Activated CD4-positive, alpha-beta T cell treated with anti-CD3 and anti-CD28 coated beads for 36 hours (primary cell): Measurements from ENCODE around the gene TCIRG1. TPM values are rescaled to one million over a fixed set of nuclear protein-coding genes. Genes with fewer than 3 reads are reported as not detected.

Experiments used
- ATAC-seq: fragments of 200-7000 bp; cut with Tn5 transposase; one replicate; pipeline ENCODE4 v1.10.0; 2021; ENCODE audit warnings: mild to moderate bottlenecking, moderate library complexity
- CTCF ChIA-PET: fragments of 350-600 bp; sonication (Branson Sonifier 250); formaldehyde crosslinking; loops from one replicate; lab custom pipeline; 2021; ENCODE audit warnings: antibody characterized with exemption; lab: Charles Lee
- POLR2A ChIA-PET: fragments of 350-600 bp; sonication (Branson Sonifier 250); formaldehyde crosslinking; loops from one replicate; lab custom pipeline; 2021; ENCODE audit warnings: antibody characterized with exemption, inconsistent platforms; lab: Charles Lee
- DNase-seq: peaks from one replicate; pipeline ENCODE4 v3.0.0-alpha.2; 2020
- H3K27ac Mint-ChIP-seq: one replicate; pipeline ENCODE4 v1.8.0; 2021; ENCODE audit warnings: mixed read lengths
- H3K27me3 Mint-ChIP-seq: one replicate; pipeline ENCODE4 v1.8.0; 2021; ENCODE audit warnings: mixed read lengths
- H3K36me3 Mint-ChIP-seq: one replicate; pipeline ENCODE4 v1.8.0; 2021; ENCODE audit warnings: low read depth, mixed read lengths
- H3K4me1 Mint-ChIP-seq: one replicate; pipeline ENCODE4 v1.8.0; 2021; ENCODE audit warnings: mixed read lengths
- H3K4me3 Mint-ChIP-seq: one replicate; pipeline ENCODE4 v1.8.0; 2021; ENCODE audit warnings: mild to moderate bottlenecking, moderate library complexity, mixed read lengths
- H3K9me3 Mint-ChIP-seq: one replicate; pipeline ENCODE4 v1.8.0; 2021; ENCODE audit warnings: low read depth, mixed read lengths
- intact Hi-C, 2 experiments: fragments of 100-400 bp; cut with DNase I in 1 of 2; cut with micrococcal nuclease in 1 of 2; formaldehyde crosslinking; loops; one replicate each; pipeline versions ENCODE4 v1.14.2 to v1.15.1; 2022 to 2024; cut with DNase I, micrococcal nuclease
- total RNA-seq, 2 experiments: library from RNA; stranded (reverse); gene quantifications; one replicate each; pipeline ENCODE4 v1.2.3, GENCODE V29; 2021

TCIRG1 gene
- total RNA-seq, 2 experiments from 2014 or later = 117 to 151 TPM

DNA sequence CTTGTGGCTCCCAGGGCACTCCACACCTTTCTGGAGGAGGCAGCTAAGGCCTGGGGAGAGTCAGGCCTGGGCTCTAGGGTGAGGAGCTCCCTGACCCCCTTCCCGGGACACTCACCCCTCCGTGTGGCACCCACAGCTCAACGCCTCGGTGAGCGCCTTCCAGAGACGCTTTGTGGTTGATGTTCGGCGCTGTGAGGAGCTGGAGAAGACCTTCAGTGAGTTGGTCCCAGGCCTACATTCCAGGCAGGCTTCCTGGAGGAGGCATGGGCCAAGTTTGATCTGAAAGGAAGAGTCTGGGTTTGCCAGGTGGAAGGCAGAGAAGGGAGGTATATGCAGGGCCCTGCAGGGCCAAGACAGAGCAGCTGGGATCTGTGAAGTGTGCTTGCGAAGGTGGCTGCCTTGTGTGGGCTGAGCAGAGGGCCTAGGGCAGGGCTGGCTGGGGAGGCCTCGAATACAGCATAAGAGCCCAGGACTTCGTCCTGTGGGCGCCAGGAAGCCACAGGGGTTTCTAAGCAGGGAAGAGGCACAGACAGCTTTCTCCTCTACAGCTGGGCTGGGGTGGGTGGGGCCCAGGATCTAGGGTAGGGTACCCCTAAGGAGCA, 2.9 kb downstream of the TCIRG1 start:
- ATAC-seq = no peak
- peak; percentile 9 for DNase-seq
- intact Hi-C loops = loop anchor here in 1 of 2 experiments (2.0 kb wide), 1 partner anchor 79 kb away; the partner anchor contains the start of gene CHKA
- peaks cover 17% of the 10 kb centered on the region for H3K4me1 Mint-ChIP-seq
- POLR2A ChIA-PET = interaction anchor here (0.8 kb wide), 1 partner anchor 75 kb away, joined by 3 read pairs; no protein-coding TSS in a partner anchor
- CTCF ChIA-PET = no interaction called here
- no peak overlapping the region for H3K27ac Mint-ChIP-seq
- H3K36me3 Mint-ChIP-seq = peaks cover 10% of the 10 kb centered on the region
- H3K4me3 Mint-ChIP-seq = no peak overlapping the region
- H3K27me3 Mint-ChIP-seq = no peaks in the 10 kb centered on the region
- no peaks in the 10 kb centered on the region for H3K9me3 Mint-ChIP-seq

DNA sequence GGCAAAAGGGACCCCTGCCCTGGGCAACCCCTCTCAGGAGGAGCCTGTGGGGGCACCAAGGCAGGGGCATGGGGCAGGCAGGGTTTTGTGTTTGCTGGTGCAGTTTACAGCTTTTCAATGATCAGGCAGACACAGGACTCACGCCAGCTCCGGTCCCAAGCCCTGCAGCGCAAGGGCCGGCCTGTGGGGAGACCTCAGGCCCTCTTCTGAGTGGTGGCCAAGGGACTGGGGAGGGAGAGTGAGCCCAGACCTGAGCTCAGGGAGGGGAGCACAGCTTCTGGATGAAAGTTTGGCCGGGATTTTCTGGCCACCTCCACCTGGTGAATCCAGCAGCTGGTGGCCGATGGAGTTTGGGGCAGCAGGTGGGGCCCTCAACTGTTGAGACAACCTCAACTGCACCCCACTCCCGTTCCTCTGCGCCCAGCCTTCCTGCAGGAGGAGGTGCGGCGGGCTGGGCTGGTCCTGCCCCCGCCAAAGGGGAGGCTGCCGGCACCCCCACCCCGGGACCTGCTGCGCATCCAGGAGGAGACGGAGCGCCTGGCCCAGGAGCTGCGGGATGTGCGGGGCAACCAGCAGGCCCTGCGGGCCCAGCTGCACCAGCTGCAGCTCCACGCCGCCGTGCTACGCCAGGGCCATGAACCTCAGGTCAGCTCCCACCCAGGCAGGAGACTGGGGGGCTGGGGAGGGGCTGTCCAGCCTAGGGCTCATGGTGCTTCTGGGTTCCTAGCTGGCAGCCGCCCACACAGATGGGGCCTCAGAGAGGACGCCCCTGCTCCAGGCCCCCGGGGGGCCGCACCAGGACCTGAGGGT, 3.6 kb downstream of the TCIRG1 start:
- ChIA-PET CTCF (interaction anchor here (1.0 kb wide), 1 partner anchor 177 kb away, joined by 4 read pairs; no protein-coding TSS in a partner anchor), POLR2A (interaction anchor here (0.7 kb wide), 1 partner anchor 481 kb away, joined by 4 read pairs; no protein-coding TSS in a partner anchor)
- Mint-ChIP-seq H3K4me1 (peaks cover 9% of the 10 kb centered on the region), H3K27me3 (no peaks in the 10 kb centered on the region), H3K9me3 (no peaks in the 10 kb centered on the region), H3K27ac (no peak overlapping the region), H3K36me3 (peaks cover 12% of the 10 kb centered on the region), H3K4me3 (no peak overlapping the region)
- DNase-seq (peak; percentile 4), ATAC-seq (no peak)
- intact Hi-C loops = no loop called here

DNA sequence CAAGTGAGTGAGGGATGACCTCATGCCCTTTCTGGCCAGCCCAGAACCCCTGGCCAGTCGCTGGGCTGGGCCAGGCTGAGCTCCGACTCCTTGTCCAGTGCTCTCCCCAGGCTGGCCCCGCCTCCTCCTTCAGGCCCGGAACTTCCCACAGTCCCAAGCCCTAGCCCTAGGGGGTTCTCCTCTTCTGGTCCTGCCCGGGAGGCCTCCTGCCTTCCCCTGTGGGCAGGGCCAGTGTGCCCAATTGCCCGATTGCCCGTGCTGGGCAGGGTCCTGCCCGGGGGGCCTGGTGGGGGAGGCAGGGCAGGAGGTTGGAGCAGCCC, 4.2 kb downstream of the TCIRG1 start:
- no peaks in the 10 kb centered on the region for H3K9me3 Mint-ChIP-seq
- no peak overlapping the region for H3K27ac Mint-ChIP-seq
- H3K4me1 Mint-ChIP-seq = peaks cover 6% of the 10 kb centered on the region
- ChIA-PET POLR2A (interaction anchor here (0.7 kb wide), 1 partner anchor 480 kb away, joined by 4 read pairs; no protein-coding TSS in a partner anchor), CTCF (interaction anchor here (1.0 kb wide), 1 partner anchor 176 kb away, joined by 4 read pairs; no protein-coding TSS in a partner anchor)
- intact Hi-C loops = no loop called here
- no peaks in the 10 kb centered on the region for H3K27me3 Mint-ChIP-seq
- H3K4me3 Mint-ChIP-seq = no peak overlapping the region
- peaks cover 13% of the 10 kb centered on the region for H3K36me3 Mint-ChIP-seq
- ATAC-seq (no peak), DNase-seq (peak; percentile 4)

DNA sequence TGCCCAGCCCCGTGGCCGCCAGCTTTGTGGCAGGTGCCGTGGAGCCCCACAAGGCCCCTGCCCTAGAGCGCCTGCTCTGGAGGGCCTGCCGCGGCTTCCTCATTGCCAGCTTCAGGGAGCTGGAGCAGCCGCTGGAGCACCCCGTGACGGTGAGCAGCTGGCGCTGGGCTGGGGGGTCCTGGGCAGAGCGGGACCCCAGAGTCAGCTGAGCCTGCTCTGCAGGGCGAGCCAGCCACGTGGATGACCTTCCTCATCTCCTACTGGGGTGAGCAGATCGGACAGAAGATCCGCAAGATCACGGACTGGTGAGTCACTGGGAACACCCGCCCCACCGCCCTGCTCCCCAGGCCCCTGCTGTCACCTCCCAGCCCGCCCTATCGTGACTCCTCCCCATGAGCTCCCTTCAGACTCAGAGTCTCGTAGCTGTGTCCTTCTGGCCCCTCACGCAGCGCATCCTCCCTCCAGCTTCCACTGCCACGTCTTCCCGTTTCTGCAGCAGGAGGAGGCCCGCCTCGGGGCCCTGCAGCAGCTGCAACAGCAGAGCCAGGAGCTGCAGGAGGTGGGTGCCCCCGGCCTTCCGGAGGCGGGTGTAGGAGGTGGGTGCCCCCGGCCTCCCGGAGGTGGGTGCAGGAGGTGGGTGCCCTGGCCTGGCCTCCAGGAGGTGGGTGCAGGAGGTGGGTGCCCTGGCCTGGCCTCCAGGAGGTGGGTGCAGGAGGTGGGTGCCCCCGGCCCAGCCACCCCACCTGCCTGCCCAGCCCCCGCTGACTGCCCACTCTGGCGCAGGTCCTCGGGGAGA, 4.7 kb downstream of the TCIRG1 start:
- Mint-ChIP-seq H3K36me3 (peaks cover 13% of the 10 kb centered on the region), H3K4me3 (no peak overlapping the region), H3K9me3 (no peaks in the 10 kb centered on the region), H3K27ac (no peak overlapping the region), H3K4me1 (peaks cover 6% of the 10 kb centered on the region), H3K27me3 (no peaks in the 10 kb centered on the region)
- ATAC-seq (no peak), DNase-seq (peak; percentile 6)
- intact Hi-C loops = no loop called here
- ChIA-PET POLR2A (no interaction called here), CTCF (interaction anchor here (1.0 kb wide), 1 partner anchor 176 kb away, joined by 4 read pairs; no protein-coding TSS in a partner anchor)

DNA sequence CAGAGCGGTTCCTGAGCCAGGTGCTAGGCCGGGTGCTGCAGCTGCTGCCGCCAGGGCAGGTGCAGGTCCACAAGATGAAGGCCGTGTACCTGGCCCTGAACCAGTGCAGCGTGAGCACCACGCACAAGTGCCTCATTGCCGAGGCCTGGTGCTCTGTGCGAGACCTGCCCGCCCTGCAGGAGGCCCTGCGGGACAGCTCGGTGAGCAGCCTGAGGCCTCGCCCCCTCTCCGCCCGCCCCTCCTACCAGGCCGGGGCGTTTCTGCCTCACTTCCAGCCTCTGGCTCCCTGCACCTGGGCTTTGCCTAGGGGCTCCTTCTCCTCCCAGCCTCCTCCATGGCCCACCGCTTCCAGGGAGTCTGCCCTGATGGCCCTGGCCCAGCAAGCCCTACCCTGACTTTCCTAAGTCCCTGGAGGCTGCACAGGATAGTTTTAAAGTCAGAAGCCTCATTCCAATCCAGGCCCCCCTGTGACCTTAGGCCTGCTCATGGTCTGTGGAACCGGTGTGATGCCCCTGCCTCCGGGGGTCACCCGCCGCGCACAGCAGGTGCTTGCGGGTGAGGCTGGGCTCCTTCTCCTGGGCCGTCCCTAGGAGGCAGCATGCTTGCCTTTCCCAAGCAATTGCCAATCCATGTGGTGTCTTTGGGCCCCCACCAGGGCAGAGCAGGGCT, 5.5 kb downstream of the TCIRG1 start:
- peaks cover 13% of the 10 kb centered on the region for H3K36me3 Mint-ChIP-seq
- H3K27ac Mint-ChIP-seq = no peak overlapping the region
- no peak overlapping the region for H3K4me3 Mint-ChIP-seq
- H3K4me1 Mint-ChIP-seq = peaks cover 6% of the 10 kb centered on the region
- ChIA-PET POLR2A (no interaction called here), CTCF (no interaction called here)
- H3K9me3 Mint-ChIP-seq = no peaks in the 10 kb centered on the region
- H3K27me3 Mint-ChIP-seq = no peaks in the 10 kb centered on the region
- DNase-seq = peak; percentile 3
- no peak for ATAC-seq
- intact Hi-C loops = no loop called here

DNA sequence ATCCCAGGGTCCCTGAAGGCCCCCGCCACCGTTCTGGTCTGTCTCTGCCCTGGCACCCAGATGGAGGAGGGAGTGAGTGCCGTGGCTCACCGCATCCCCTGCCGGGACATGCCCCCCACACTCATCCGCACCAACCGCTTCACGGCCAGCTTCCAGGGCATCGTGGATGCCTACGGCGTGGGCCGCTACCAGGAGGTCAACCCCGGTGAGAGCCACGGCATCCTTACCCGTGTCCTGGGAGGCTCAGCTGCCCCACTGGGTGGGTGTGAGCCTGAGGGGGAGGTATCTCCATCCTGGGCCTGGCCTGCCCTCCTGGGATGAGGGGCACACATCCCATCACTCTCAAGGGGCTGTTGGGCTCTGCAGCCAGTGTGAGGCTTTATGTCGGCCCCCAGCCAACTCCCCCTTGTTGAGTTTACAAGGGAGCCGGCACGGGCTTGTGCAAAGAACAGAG, 6.1 kb downstream of the TCIRG1 start:
- peaks cover 12% of the 10 kb centered on the region for H3K36me3 Mint-ChIP-seq
- DNase-seq = no peak
- H3K4me1 Mint-ChIP-seq = peaks cover 6% of the 10 kb centered on the region
- no peak for ATAC-seq
- intact Hi-C loops = no loop called here
- H3K4me3 Mint-ChIP-seq = no peak overlapping the region
- no peaks in the 10 kb centered on the region for H3K9me3 Mint-ChIP-seq
- CTCF ChIA-PET = no interaction called here
- H3K27me3 Mint-ChIP-seq = no peaks in the 10 kb centered on the region
- H3K27ac Mint-ChIP-seq = no peak overlapping the region
- POLR2A ChIA-PET = no interaction called here

DNA sequence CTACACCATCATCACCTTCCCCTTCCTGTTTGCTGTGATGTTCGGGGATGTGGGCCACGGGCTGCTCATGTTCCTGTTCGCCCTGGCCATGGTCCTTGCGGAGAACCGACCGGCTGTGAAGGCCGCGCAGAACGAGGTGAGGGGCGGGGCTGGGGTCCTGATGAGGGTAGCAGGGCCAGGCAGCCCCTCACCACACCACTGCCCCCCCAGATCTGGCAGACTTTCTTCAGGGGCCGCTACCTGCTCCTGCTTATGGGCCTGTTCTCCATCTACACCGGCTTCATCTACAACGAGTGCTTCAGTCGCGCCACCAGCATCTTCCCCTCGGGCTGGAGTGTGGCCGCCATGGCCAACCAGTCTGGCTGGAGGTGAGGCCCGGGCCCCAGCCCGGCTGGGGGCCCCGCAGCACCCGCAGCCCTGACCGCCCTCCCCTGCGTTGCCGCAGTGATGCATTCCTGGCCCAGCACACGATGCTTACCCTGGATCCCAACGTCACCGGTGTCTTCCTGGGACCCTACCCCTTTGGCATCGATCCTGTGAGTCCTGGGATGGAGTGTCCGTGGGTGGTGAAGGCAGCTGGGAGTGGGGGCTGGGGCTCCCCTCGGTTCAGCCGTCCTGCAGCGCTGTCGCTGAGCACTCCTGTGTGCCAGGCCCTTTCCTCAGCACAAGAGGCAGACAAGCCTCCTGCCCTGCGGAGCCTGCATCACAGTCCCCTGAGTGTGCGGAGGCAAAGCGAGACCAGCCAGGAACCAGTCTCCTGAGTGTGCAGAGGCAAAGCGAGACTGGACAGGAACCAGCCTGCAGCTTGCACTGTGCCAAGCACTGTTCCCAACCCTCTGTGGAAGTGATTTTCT, 8.8 kb downstream of the TCIRG1 start:
- ATAC-seq (no peak), DNase-seq (peak; percentile 3)
- Mint-ChIP-seq H3K9me3 (no peaks in the 10 kb centered on the region), H3K36me3 (peaks cover 17% of the 10 kb centered on the region), H3K27ac (no peak overlapping the region), H3K4me1 (no peaks in the 10 kb centered on the region), H3K27me3 (no peaks in the 10 kb centered on the region), H3K4me3 (no peak overlapping the region)
- POLR2A ChIA-PET = no interaction called here
- intact Hi-C loops = no loop called here
- CTCF ChIA-PET = no interaction called here

DNA sequence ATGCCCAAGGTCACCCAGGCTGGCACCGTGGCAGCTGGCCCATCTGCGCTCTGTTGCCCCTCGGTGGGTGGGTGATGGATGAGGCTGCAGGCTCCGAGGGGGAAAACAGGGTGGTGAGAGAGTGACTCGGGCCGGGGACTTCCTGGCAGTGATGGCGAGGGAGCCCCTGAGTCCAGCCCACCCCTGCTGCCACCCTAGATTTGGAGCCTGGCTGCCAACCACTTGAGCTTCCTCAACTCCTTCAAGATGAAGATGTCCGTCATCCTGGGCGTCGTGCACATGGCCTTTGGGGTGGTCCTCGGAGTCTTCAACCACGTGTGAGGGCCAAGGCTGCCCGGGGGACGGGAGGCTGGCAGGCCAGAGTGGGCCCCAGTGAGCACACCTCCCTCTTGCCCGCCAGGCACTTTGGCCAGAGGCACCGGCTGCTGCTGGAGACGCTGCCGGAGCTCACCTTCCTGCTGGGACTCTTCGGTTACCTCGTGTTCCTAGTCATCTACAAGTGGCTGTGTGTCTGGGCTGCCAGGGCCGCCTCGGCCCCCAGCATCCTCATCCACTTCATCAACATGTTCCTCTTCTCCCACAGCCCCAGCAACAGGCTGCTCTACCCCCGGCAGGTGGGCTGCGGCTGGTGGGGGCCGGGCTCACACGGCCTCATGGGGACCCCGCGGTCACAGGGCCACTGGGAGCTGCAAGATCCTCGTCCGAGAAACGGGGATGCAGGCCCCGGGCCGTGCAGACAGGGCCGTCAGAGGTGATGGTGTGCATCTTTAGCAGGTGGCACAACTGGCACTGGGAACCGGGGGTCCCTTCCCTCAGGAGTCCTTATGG, 10.1 kb downstream of the TCIRG1 start:
- no peaks in the 10 kb centered on the region for H3K9me3 Mint-ChIP-seq
- H3K27me3 Mint-ChIP-seq = no peaks in the 10 kb centered on the region
- ChIA-PET CTCF (no interaction called here), POLR2A (no interaction called here)
- no peak overlapping the region for H3K27ac Mint-ChIP-seq
- intact Hi-C loops = no loop called here
- H3K36me3 Mint-ChIP-seq = peaks cover 21% of the 10 kb centered on the region
- DNase-seq (no peak), ATAC-seq (no peak)
- H3K4me1 Mint-ChIP-seq = no peaks in the 10 kb centered on the region
- no peak overlapping the region for H3K4me3 Mint-ChIP-seq

DNA sequence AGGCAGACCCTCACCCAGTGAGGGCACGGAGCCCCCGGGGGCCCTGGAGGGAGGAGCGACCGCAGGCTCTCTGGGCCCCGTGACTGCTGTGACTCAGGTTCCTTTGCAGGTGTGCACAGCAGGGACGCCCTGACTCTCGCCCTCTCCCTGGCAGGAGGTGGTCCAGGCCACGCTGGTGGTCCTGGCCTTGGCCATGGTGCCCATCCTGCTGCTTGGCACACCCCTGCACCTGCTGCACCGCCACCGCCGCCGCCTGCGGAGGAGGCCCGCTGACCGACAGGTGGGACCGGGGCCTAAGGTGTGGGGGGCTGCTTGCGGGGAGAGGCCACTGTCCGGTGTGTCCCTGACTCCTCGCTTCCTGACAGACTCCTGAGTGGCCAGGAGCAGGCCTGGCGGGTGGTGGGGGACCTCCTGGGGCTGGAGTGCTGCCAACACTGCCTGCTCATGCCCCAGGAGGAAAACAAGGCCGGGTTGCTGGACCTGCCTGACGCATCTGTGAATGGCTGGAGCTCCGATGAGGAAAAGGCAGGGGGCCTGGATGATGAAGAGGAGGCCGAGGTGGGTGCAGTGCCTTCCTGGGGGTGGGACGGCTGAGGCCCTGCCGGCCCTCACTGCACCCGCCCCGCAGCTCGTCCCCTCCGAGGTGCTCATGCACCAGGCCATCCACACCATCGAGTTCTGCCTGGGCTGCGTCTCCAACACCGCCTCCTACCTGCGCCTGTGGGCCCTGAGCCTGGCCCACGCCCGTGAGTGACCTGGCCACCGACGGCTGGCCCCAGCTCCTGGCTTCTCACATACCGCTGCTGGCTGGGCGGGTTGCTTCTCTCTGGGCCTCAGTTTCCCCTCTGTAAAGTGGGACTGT, 10.9 kb downstream of the TCIRG1 start:
- POLR2A ChIA-PET = no interaction called here
- H3K36me3 Mint-ChIP-seq = peaks cover 21% of the 10 kb centered on the region
- CTCF ChIA-PET = no interaction called here

More for the DNA sequence above, 10.9 kb downstream of the TCIRG1 start:
- Mint-ChIP-seq H3K27ac (no peak overlapping the region), H3K4me1 (no peaks in the 10 kb centered on the region), H3K27me3 (no peaks in the 10 kb centered on the region), H3K9me3 (no peaks in the 10 kb centered on the region), H3K4me3 (no peak overlapping the region)
- no peak for DNase-seq
- intact Hi-C loops = no loop called here
- no peak for ATAC-seq
